IMR-90 (cell line): Measurements from ENCODE around the gene RET. TPM values are rescaled to one million over a fixed set of nuclear protein-coding genes. Genes with fewer than 3 reads are reported as not detected.

Source experiments
- ATAC-seq: fragments of 200-7000 bp; cut with Tn5 transposase; 2 replicates; pipeline ENCODE4 v1.9.1; 2020; ENCODE audit warnings: low read depth, mild to moderate bottlenecking, moderate library complexity
- BruUV-seq: library from RNA; stranded (reverse); fragments of 400-500 nt; replicated peaks from 2 replicates; lab custom pipeline; 2021; lab: Mats Ljungman, UMichigan
- CTCF ChIA-PET: fragments of 300-600 bp; formaldehyde crosslinking; extraction: SDS; loops from one replicate; lab custom pipeline; 2021; ENCODE audit warnings: antibody characterized with exemption; lab: Yijun Ruan, JAX
- POLR2A ChIA-PET: fragments of 300-600 bp; sonication (Branson Sonifier 250); formaldehyde crosslinking; loops from one replicate; lab custom pipeline; 2022; ENCODE audit warnings: antibody characterized with exemption; ENCODE audit not compliant: unreplicated experiment; lab: Charles Lee
- DNase-seq: peaks from one replicate; pipeline ENCODE4 v3.0.0; 2013
- H2AFZ ChIP-seq: replicated peaks from 2 replicates; pipeline ENCODE3; 2013; ENCODE audit warnings: low read length, mild to moderate bottlenecking; ENCODE audit not compliant: poor library complexity
- H2AK5ac ChIP-seq: 2 replicates; pipeline ENCODE4 v1.6.1; 2013; ENCODE audit warnings: low read depth, low read length, inconsistent platforms
- H2AK9ac ChIP-seq: replicated peaks from 2 replicates; pipeline ENCODE3; 2013; ENCODE audit warnings: mild to moderate bottlenecking, low read depth, low read length, moderate library complexity; ENCODE audit not compliant: poor library complexity
- H2BK120ac ChIP-seq: 2 replicates; pipeline ENCODE4 v1.6.1; 2013; ENCODE audit warnings: low read depth, low read length, inconsistent platforms
- H2BK15ac ChIP-seq: 3 replicates; pipeline ENCODE4 v1.6.1; 2013; ENCODE audit warnings: low read depth, low read length, inconsistent platforms
- H2BK20ac ChIP-seq: 2 replicates; pipeline ENCODE4 v1.6.1; 2013; ENCODE audit warnings: low read depth, mild to moderate bottlenecking, inconsistent platforms, low read length, moderate library complexity
- H2BK5ac ChIP-seq: 2 replicates; pipeline ENCODE4 v1.6.1; 2013; ENCODE audit warnings: mild to moderate bottlenecking, low read depth, low read length, inconsistent platforms; ENCODE audit not compliant: poor library complexity, severe bottlenecking
- H3K14ac ChIP-seq: replicated peaks from 2 replicates; pipeline ENCODE4 v1.6.1; 2013; ENCODE audit warnings: low read depth, low read length, inconsistent platforms
- H3K18ac ChIP-seq: 2 replicates; pipeline ENCODE4 v1.6.1; 2013; ENCODE audit warnings: low read depth, low read length, control low read depth
- H3K23ac ChIP-seq: 2 replicates; pipeline ENCODE4 v1.6.1; 2013; ENCODE audit warnings: low read depth, low read length, inconsistent platforms
- H3K27ac ChIP-seq: 2 replicates; pipeline ENCODE4 v1.5.1; 2013; ENCODE audit warnings: mild to moderate bottlenecking, control low read depth, low read length; ENCODE audit not compliant: insufficient read depth
- H3K27me3 ChIP-seq: 2 replicates; pipeline ENCODE4 v1.6.1; 2013; ENCODE audit warnings: low read length; ENCODE audit not compliant: control insufficient read depth, insufficient read depth
- H3K36me3 ChIP-seq: 2 replicates; pipeline ENCODE4 v1.6.1; 2013; ENCODE audit warnings: low read length, mixed read lengths; ENCODE audit not compliant: control insufficient read depth, insufficient read depth
- H3K4ac ChIP-seq: 2 replicates; pipeline ENCODE4 v1.6.1; 2013; ENCODE audit warnings: low read depth, low read length, inconsistent platforms
- H3K4me1 ChIP-seq: 2 replicates; pipeline ENCODE4 v1.6.1; 2013; ENCODE audit warnings: low read length, mixed read lengths; ENCODE audit not compliant: control insufficient read depth, insufficient read depth
- H3K4me2 ChIP-seq: 2 replicates; pipeline ENCODE4 v1.6.1; 2013; ENCODE audit warnings: low read depth, mild to moderate bottlenecking, control low read depth, low read length, moderate library complexity
- H3K4me3 ChIP-seq: 2 replicates; pipeline ENCODE4 v1.5.1; 2013; ENCODE audit warnings: low read depth, mild to moderate bottlenecking, control low read depth, low read length, moderate library complexity; ENCODE audit not compliant: insufficient read depth
- H3K56ac ChIP-seq: 2 replicates; pipeline ENCODE4 v1.6.1; 2013; ENCODE audit warnings: low read length, inconsistent platforms; ENCODE audit not compliant: insufficient read depth; ENCODE audit errors: extremely low read depth
- H3K79me1 ChIP-seq, 2 experiments: 2 replicates each; pipeline ENCODE4 v1.6.1; 2013; ENCODE audit warnings: low read length in 2 of 2, inconsistent platforms in 1 of 2, low read depth in 1 of 2
- H3K9ac ChIP-seq: 2 replicates; pipeline ENCODE4 v1.6.1; 2013; ENCODE audit warnings: low read depth, low read length, control low read depth
- H3K9me1 ChIP-seq: 2 replicates; pipeline ENCODE4 v1.6.1; 2013; ENCODE audit warnings: low read length, inconsistent platforms; ENCODE audit not compliant: insufficient read depth
- H3K9me3 ChIP-seq: 2 replicates; pipeline ENCODE4 v1.6.1; 2013; ENCODE audit warnings: low read length; ENCODE audit not compliant: control insufficient read depth, insufficient read depth
- H4K20me1 ChIP-seq: 2 replicates; pipeline ENCODE4 v1.6.1; 2013; ENCODE audit warnings: low read length, inconsistent platforms; ENCODE audit not compliant: insufficient read depth
- H4K5ac ChIP-seq: 2 replicates; pipeline ENCODE4 v1.6.1; 2013; ENCODE audit warnings: mild to moderate bottlenecking, low read depth, low read length, control low read depth
- H4K8ac ChIP-seq, 2 experiments: 2 replicates each; pipeline ENCODE4 v1.6.1; 2013; ENCODE audit warnings: low read depth in 2 of 2, low read length in 2 of 2, control low read depth in 1 of 2, inconsistent platforms in 1 of 2
- H4K91ac ChIP-seq: 2 replicates; pipeline ENCODE4 v1.6.1; 2013; ENCODE audit warnings: low read depth, low read length, inconsistent platforms; ENCODE audit not compliant: insufficient read depth
- BHLHE40 ChIP-seq: fragments of 150-350 bp; IDR thresholded peaks from 2 replicates; pipeline ENCODE4 v1.6.1; 2016; ENCODE audit warnings: mild to moderate bottlenecking, low read depth, low read length
- CEBPB ChIP-seq: IDR thresholded peaks from 2 replicates; pipeline ENCODE4 v1.6.1; 2012; ENCODE audit warnings: low read depth, low read length, improper control_type of control experiment
- CHD1 ChIP-seq: IDR thresholded peaks from 2 replicates; pipeline ENCODE4 v1.6.1; 2012; ENCODE audit warnings: low read depth, low read length, improper control_type of control experiment
- CTCF ChIP-seq: conservative IDR thresholded peaks from 2 replicates; pipeline ENCODE4 v1.5.1; 2012; ENCODE audit warnings: mild to moderate bottlenecking, low read depth, low read length, improper control_type of control experiment
- ELK1 ChIP-seq: fragments of 150-350 bp; IDR thresholded peaks from 2 replicates; pipeline ENCODE4 v1.6.1; 2016; ENCODE audit warnings: low read depth, mild to moderate bottlenecking, low read length, moderate library complexity, borderline replicate concordance
- FOS ChIP-seq: fragments of 150-350 bp; IDR thresholded peaks from 2 replicates; pipeline ENCODE4 v1.6.1; 2016; ENCODE audit warnings: low read depth, low read length
- MAFK ChIP-seq: IDR thresholded peaks from 2 replicates; pipeline ENCODE4 v1.6.1; 2012; ENCODE audit warnings: low read depth, low read length, improper control_type of control experiment
- MAZ ChIP-seq: IDR thresholded peaks from 2 replicates; pipeline ENCODE4 v1.6.1; 2012; ENCODE audit warnings: low read depth, mild to moderate bottlenecking, low read length, improper control_type of control experiment, moderate library complexity, borderline replicate concordance
- MXI1 ChIP-seq: IDR thresholded peaks from 2 replicates; pipeline ENCODE4 v1.6.1; 2012; ENCODE audit warnings: low read depth, mild to moderate bottlenecking, low read length, moderate library complexity, borderline replicate concordance
- NFE2L2 ChIP-seq: fragments of 150-350 bp; IDR thresholded peaks from 2 replicates; pipeline ENCODE4 v1.6.1; 2016; ENCODE audit warnings: low read depth, mild to moderate bottlenecking, low read length
- POLR2A ChIP-seq: IDR thresholded peaks from 2 replicates; pipeline ENCODE4 v1.6.1; 2012; ENCODE audit warnings: mild to moderate bottlenecking, low read depth, low read length
- RAD21 ChIP-seq: IDR thresholded peaks from 2 replicates; pipeline ENCODE4 v1.6.1; 2012; ENCODE audit warnings: low read length, improper control_type of control experiment
- RCOR1 ChIP-seq: IDR thresholded peaks from 2 replicates; pipeline ENCODE4 v1.6.1; 2012; ENCODE audit warnings: mild to moderate bottlenecking, low read length, improper control_type of control experiment; ENCODE audit not compliant: insufficient replicate concordance
- RFX5 ChIP-seq: IDR thresholded peaks from 2 replicates; pipeline ENCODE4 v1.8.0; 2012; ENCODE audit warnings: low read depth, mild to moderate bottlenecking, low read length, moderate library complexity
- SMC3 ChIP-seq: fragments of 150-350 bp; IDR thresholded peaks from 2 replicates; pipeline ENCODE4 v1.6.1; 2016; ENCODE audit warnings: low read depth, mild to moderate bottlenecking, antibody characterized with exemption, low read length, moderate library complexity
- USF2 ChIP-seq: fragments of 150-350 bp; IDR thresholded peaks from 2 replicates; pipeline ENCODE4 v1.6.1; 2017; ENCODE audit warnings: mild to moderate bottlenecking, antibody characterized with exemption, low read length, low read depth
- WGBS, 2 experiments: methylation state at CpG; one replicate each; pipeline versions ENCODE4 v1.1.5 to v1.1.7; 2013; ENCODE audit warnings: missing lambda C conversion rate in 2 of 2; ENCODE audit not compliant: insufficient read length in 1 of 2; ENCODE audit errors: extremely low coverage in 2 of 2; 5-methylcytosine and 5-hydroxymethylcytosine counted together
- dilution Hi-C: fragments of 300-500 bp; cut with HindIII; formaldehyde crosslinking; loops from one replicate; pipeline ENCODE4 v1.14.3; 2018; ENCODE audit warnings: low sequenced_read_pairs; ENCODE audit not compliant: unreplicated experiment
- in situ Hi-C: fragments of 300-500 bp; cut with MboI; formaldehyde crosslinking; loops from 3 replicates; pipeline ENCODE4 v1.14.3; 2019; ENCODE audit warnings: low sequenced_read_pairs, inconsistent platforms, mixed read lengths
- intact Hi-C: fragments of 100-400 bp; cut with micrococcal nuclease; formaldehyde crosslinking; loops from 2 replicates; pipeline ENCODE4 v1.10.0; 2022
- polyA plus RNA-seq, 3 experiments: library from polyadenylated mRNA; depleted of rRNA; stranded (reverse); fragments of >200 nt; gene quantifications; 2 replicates each; pipeline ENCODE4 v1.2.3, GENCODE V29; 2012; ENCODE audit warnings: low replicate concordance in 1 of 3
- total RNA-seq: library from RNA; depleted of rRNA; stranded (reverse); fragments of >200 nt; gene quantifications from 2 replicates; pipeline ENCODE4 v1.2.3, GENCODE V29; 2012

Gene RET
- total and polyA plus RNA-seq, 2 of the 4 experiments (the other 2 are of a cell fraction), result 0.10 to 0.18 TPM

GRCh38 chr10:43122096-43122495 lies 45.2 kb downstream of the RET start:
- 85% methylated on average over 4 of the region's 4 CpGs; no CpG with 5 or more reads in 1 of the 2 experiments for WGBS, 2 experiments
- H2BK120ac ChIP-seq, result no peak overlapping the region
- no peak overlapping the region for H3K4ac ChIP-seq
- no peak overlapping the region for H3K4me2 ChIP-seq
- no peak overlapping the region for H3K23ac ChIP-seq
- H3K18ac ChIP-seq, result no peak overlapping the region
- H3K9me1 ChIP-seq, result 0 out of 2 replicates have a peak, but pooled peaks cover 4% of the 10 kb centered on the region
- no peak overlapping the region for H4K5ac ChIP-seq
- H2BK20ac ChIP-seq, result no peak overlapping the region
- H3K9ac ChIP-seq, result no peak overlapping the region
- H3K4me3 ChIP-seq, result no peak overlapping the region
- no peak overlapping the region for H2AFZ ChIP-seq
- H3K36me3 ChIP-seq, result no peaks in the 10 kb centered on the region
- no peak overlapping the region for H2BK5ac ChIP-seq
- intact Hi-C loops, result no loop called here
- H2AK9ac ChIP-seq, result peak overlapping the region; percentile 59
- DNase-seq (no peak), ATAC-seq (no peak)
- H4K8ac ChIP-seq, result no peak overlapping the region
- H3K79me1 ChIP-seq, result no peaks in the 10 kb centered on the region
- CTCF ChIA-PET, result interaction anchor here (1.4 kb wide), 1 partner anchor 17 kb away, joined by 3 read pairs; no protein-coding TSS in a partner anchor
- no peak overlapping the region for H3K14ac ChIP-seq
- no peak overlapping the region for H4K91ac ChIP-seq
- peaks cover 34% of the 10 kb centered on the region for H3K27me3 ChIP-seq
- H2BK15ac ChIP-seq, result no peak overlapping the region
- H3K56ac ChIP-seq, result no peak overlapping the region
- POLR2A ChIA-PET, result no interaction called here
- no peak overlapping the region for H3K27ac ChIP-seq
- in situ Hi-C loops, result no loop called here
- TF ChIP-seq MAFK, result no peak
- TF ChIP-seq RAD21, result no peak
- TF ChIP-seq POLR2A, result no peak
- TF ChIP-seq FOS, result no peak
- no peak for TF ChIP-seq MAZ
- TF ChIP-seq SMC3, result no peak
- no peak for TF ChIP-seq BHLHE40
- TF ChIP-seq RCOR1, result no peak
- no peak for TF ChIP-seq USF2
- TF ChIP-seq NFE2L2, result no peak
- no peak for TF ChIP-seq RFX5
- TF ChIP-seq MXI1, result no peak
- no peak for TF ChIP-seq CEBPB
- no peak for TF ChIP-seq CTCF
- TF ChIP-seq CHD1, result no peak
- TF ChIP-seq ELK1, result no peak
- no peaks in the 10 kb centered on the region for H3K4me1 ChIP-seq
- dilution Hi-C loops, result no loop called here
- no peaks in the 10 kb centered on the region for H3K9me3 ChIP-seq
- no TSS peak for BruUV-seq
- H4K20me1 ChIP-seq, result no peaks in the 10 kb centered on the region
- no peak overlapping the region for H2AK5ac ChIP-seq
